Endometrial microvascular endothelial cells (primary cell): ENCODE measurements around the gene SMC1A. TPM values are rescaled to one million over a fixed set of nuclear protein-coding genes. Genes with fewer than 3 reads are reported as not detected.
"Not testable (repeated sequence)": the region's sequence is repeated elsewhere in the genome, so short reads cannot be mapped to it uniquely, and the experiment has no call there.

ENCODE experiments used
- in situ Hi-C: cut with HindIII; loops from 2 replicates; pipeline ENCODE4 v1.10.0; 2017; ENCODE audit warnings: low sequenced_read_pairs, low pct_unique_long_range_greater_than_20kb; ENCODE audit errors: inconsistent ontology term
- total RNA-seq: library from RNA; depleted of rRNA; stranded (reverse); fragments of >200 nt; gene quantifications from one replicate; pipeline ENCODE4 v1.2.3, GENCODE V29; 2015; ENCODE audit errors: inconsistent ontology term

SMC1A gene
- total RNA-seq, 1 donor from 2014 or later, result 35.2 TPM

- in situ Hi-C loops, result no loop called here
Measured at GRCh38 chrX:53430231-53430630, 7.8 kb upstream of the SMC1A start.

DNA sequence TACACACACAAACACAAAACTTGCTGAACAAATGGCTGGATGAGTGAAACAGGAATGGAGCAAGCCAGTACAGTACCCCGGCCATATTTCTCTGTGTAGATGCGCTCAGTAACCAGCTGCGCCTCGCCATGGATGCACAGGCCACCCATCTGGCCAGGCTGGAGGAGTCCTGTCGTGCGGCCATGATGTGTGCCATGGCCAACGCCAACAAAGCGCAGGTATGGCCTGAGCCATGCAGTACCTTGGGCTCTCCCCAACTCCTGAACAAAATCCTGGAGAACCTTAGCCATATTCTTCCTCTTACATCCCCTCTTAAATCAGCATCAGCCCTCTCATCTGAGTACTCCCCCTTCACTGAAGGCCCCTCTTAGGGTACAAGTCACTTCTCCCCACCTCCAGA is 7.3 kb upstream of the SMC1A start:
- in situ Hi-C loops, result no loop called here

DNA sequence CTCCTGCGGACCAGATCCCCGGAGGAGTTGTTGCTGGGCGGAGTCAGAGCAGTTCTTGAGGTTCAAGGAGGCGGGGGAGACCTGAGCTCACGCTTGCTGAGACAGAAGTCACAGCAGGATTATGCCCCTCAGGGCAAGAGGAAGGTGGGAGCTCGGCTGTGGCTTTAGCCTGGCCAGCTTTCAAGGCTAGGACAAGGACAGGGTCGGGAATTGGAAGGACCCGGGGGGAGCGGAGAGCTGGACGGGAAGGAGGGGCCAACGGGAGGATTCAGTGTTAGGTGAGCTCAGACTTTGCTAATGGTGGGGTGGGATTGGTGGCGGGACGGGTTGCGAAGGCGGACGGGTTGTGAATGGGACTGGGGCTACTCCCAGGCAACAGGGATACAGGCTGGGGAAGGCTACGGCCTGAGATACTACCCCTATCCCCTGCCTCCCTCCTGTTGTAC is 430 bp upstream of the SMC1A start, which contains the start of gene RIBC1:
RIBC1 (plus strand) TSS at position 13 of the 446 bp plus-strand sequence. CDS start 3,404 bp downstream, outside the sequence.
- in situ Hi-C loops, result no loop called here

DNA sequence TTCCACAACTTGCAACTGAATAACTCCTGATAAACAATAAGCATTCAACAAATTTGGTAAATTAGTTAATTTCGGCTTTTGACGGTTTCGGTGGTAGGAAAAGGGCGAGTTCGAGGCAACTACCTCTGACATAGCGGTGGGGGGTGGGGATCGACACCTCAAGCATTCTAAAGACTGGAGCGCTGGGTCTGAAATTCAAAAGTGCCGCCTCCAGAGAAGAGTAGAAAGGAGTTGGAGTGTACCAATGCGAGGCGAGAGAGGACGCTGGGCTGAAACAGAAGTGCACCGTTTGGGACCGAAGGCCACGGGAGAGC is 725 bp downstream of the SMC1A start:
- in situ Hi-C loops, result no loop called here

- in situ Hi-C loops, result no loop called here
Measured at GRCh38 chrX:53421125-53421524, 1.3 kb downstream of the SMC1A start.

DNA sequence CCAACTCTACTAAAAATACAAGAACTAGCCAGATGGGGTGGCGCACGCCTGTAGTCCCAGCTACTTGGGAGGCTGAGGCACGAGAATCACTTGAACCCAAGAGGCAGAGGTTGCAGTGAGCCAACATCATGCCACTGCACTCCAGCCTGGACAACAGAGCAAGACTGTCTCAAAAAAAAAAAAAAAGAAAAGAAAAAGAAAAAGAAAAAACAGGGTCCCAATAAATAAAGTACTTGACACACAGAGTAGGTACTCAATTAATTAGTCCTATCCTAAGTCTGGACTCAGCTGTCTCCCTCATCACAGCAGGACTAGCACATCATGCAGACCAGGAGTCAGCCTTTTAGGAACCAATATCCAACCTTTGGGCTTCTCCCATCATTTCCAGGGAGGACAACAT is 2.1 kb downstream of the SMC1A start:
- in situ Hi-C loops, result not testable (repeated sequence)

GRCh38 chrX:53412446-53412845 is 10.0 kb downstream of the SMC1A start:
- in situ Hi-C loops, result no loop called here

GRCh38 chrX:53403535-53403934 is 18.9 kb downstream of the SMC1A start:
- in situ Hi-C loops, result no loop called here

GRCh38 chrX:53398216-53398615 is 24.2 kb downstream of the SMC1A start:
- in situ Hi-C loops, result no loop called here

DNA sequence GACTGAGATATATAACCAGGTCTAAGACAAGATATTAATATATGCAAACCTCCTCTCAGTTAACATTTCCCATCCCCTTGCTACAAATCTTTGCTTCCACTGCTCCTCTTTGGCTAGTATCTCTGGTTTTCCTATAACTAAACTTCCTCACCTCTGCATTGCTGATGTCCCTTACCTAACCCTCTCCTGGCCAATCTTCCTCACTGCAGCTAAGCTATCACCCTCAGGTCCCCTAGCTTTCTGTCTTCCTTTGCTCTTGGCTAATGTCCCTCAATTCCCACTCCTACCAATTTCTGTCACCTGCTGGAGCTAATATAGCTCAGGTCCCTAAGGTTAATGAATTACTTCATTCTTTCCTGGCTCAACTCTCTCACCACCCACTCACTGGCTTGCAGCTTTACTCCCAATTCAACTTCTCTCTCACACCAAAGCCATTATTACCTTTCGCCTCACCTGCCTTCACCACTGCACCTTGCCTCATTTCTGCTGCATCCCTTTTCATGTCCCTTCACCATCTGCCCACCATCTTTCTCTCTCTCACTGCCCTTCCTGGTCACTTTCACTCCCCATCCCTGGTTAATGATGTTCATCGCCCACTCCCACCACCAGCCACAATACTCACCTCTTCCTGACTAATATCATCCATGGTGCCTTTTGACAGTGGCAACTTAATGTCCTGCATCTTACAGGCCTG is 26.7 kb downstream of the SMC1A start:
- in situ Hi-C loops, result no loop called here

GRCh38 chrX:53383376-53384076 is 38.9 kb downstream of the SMC1A start:
- in situ Hi-C loops, result no loop called here

DNA sequence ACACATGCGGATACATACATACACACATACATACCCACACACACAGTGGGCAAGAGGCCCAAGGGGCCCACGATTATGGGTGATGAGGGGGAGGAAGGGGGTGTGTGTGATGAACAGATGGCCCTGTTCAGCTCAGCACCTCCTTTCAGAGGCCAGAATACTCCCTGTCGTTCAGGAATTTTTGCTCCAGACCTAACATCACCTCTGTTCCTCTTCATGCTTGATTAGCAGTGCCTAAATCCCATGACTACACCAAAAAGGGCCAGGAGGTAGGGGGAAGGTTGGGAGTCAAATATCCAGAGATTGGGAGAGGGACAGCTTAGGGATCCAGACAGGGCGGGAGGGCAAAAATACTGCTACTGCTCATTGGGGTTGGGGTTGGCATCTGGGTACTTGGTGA is 42.7 kb downstream of the SMC1A start:
- in situ Hi-C loops, result no loop called here

DNA sequence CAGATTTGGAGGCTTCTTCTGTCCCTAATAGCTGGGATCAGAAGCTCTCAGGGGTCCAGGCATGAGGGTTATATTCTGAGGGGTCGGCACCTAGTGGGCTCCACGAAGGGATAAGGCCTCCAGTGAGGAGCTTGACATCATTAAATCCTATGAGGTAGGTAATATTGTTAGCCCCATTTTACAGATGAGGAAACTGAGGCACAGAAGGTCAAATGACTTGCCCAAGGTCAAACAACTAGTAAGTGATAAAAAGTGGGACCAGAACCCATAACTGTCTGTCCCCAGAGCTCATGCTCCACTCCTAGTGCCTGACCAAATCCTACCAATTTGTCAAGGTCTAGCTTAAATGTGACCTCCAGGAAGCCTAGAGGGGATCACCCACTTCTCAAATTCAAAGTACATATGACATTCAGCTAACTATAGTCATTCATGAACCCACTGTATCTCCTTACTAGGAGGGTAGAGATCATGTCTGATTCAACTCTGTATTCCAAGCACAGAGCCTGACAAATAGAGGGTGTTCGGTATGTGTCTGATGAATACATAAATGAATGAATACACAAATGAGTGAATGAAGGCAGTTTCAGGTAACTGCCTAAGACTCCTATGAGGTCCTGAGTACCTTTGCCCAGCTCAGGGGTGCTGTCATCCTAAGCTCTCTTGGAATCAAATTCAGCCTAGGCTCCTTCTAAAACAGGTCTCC is 43.3 kb downstream of the SMC1A start:
- in situ Hi-C loops, result no loop called here

GRCh38 chrX:53377464-53377863 is 45.0 kb downstream of the SMC1A start:
- in situ Hi-C loops, result no loop called here

GRCh38 chrX:53376888-53377287 is 45.6 kb downstream of the SMC1A start:
- in situ Hi-C loops, result no loop called here

GRCh38 chrX:53374923-53375322 is 47.5 kb downstream of the SMC1A start:
- in situ Hi-C loops, result no loop called here

GRCh38 chrX:53374222-53374820 is 48.1 kb downstream of the SMC1A start:
- in situ Hi-C loops, result no loop called here

DNA sequence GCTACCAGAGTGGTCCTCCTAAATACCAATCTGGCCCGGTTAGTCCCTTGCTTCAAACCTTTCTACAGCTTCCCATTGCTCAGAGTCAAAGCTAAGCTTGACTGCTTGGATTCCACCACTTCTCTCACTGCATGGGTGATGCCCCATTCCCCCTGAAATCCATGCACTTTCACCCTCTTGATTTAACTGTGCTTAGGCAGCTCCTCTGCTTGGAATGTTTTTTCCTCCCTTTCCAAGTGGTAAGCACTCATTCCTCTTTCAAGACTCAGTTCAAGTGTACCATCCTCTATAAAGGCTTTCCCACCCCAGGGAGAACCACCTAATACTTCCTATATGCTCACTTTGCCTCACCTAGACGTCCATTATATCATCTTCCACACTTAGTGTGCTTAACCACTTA is 49.1 kb downstream of the SMC1A start:
- in situ Hi-C loops, result no loop called here

DNA sequence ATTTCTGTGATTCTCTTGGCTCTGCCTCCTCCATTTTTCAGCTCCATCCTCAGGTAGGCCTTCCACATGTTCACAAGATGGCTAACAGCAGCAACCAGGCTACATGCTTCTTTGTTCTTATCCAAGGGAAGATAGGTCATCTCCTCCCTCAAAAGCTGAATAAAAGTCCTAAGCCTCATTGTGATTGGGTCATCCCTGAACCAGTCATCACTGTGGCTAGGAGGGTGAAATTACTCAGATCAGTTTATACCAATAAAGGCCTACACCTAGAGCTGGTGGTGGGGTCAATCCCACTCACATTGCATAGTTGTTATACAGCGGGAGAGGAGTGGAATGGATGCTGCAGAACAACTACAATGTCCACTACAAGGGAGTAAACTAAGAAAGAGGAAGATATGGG is 56.0 kb downstream of the SMC1A start:
- in situ Hi-C loops, result not testable (repeated sequence)

DNA sequence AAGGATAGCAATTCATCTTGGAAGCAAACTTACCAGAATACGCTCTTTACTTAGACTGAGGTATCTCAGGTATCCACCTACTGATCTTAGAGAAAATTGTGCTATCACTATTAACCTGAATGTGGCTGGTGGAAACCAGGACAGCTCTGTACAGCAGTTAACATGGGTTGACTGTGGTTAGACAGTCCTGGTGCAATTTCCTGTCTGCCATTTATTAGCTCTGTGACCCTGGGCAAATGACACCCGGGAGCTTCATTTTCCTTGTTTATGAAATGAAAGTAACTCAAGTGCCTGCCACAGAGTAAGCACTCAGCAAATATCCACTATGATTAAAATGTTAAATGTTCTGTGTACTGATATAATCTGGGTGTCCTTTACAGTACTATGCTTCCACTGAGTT is 60.0 kb downstream of the SMC1A start:
- in situ Hi-C loops, result no loop called here
